H1 (cell line): Measurements from ENCODE around the gene OPCML.

Source experiments
- CBX5 ChIP-seq: fragments of 300-800, 300-1000 bp; sonication (generic); IDR thresholded peaks from 2 replicates; pipeline ENCODE4 v1.7.1; 2016; ENCODE audit warnings: antibody characterized with exemption, low read length, low read depth
- CHD1 ChIP-seq: IDR thresholded peaks from 2 replicates; pipeline ENCODE4 v1.6.1; 2012; ENCODE audit warnings: low read depth, low read length, improper control_type of control experiment
- EZH2 ChIP-seq: fragments of 200-600 bp; sonication (generic); IDR thresholded peaks from 2 replicates; pipeline ENCODE4 v1.7.1; 2012; ENCODE audit warnings: low read depth, mild to moderate bottlenecking, moderate library complexity, low read length, inconsistent platforms; ENCODE audit not compliant: severe bottlenecking
- HDAC2 ChIP-seq, 2 experiments: fragments of 300-600 bp in 1 of 2; sonication (generic) in 1 of 2; IDR thresholded peaks; 2 replicates each; pipeline ENCODE4 v1.6.1; 2011 to 2012; ENCODE audit warnings: low read depth in 2 of 2, low read length in 2 of 2, mild to moderate bottlenecking in 2 of 2, moderate library complexity in 2 of 2, borderline replicate concordance in 1 of 2, inconsistent platforms in 1 of 2
- MAFK ChIP-seq: IDR thresholded peaks from 2 replicates; pipeline ENCODE4 v1.6.1; 2012; ENCODE audit warnings: low read depth, mild to moderate bottlenecking, improper control_type of control experiment, low read length
- POLR2A ChIP-seq, 2 experiments: IDR thresholded peaks; 1 replicate in 1 of 2; 2 replicates in 1 of 2; pipeline ENCODE4 v1.6.1; 2011; ENCODE audit warnings: low read depth in 2 of 2, low read length in 2 of 2, mild to moderate bottlenecking in 2 of 2; ENCODE audit errors: control extremely low read depth in 1 of 2
- RAD21 ChIP-seq, 2 experiments: IDR thresholded peaks in 1 of 2; conservative IDR thresholded peaks in 1 of 2; 2 replicates each; pipeline ENCODE4 v1.6.1; 2011; ENCODE audit warnings: low read depth in 2 of 2, low read length in 2 of 2, improper control_type of control experiment in 1 of 2, inconsistent platforms in 1 of 2, mild to moderate bottlenecking in 1 of 2, moderate library complexity in 1 of 2
- SP2 ChIP-seq: IDR thresholded peaks from 2 replicates; pipeline ENCODE4 v1.6.1; 2012; ENCODE audit warnings: mild to moderate bottlenecking, low read length, inconsistent platforms
- TAF1 ChIP-seq: IDR thresholded peaks from 2 replicates; pipeline ENCODE4 v1.6.1; 2011; ENCODE audit warnings: mild to moderate bottlenecking, low read depth, low read length
- TF ChIP-seq, protein P1 (sequence below), 3 experiments: IDR thresholded peaks; 1 replicate in 2 of 3; 2 replicates in 1 of 3; pipeline versions ENCODE4 v1.5.1 to v1.6.1; 2011; ENCODE audit warnings: low read length in 3 of 3, mild to moderate bottlenecking in 3 of 3, inconsistent platforms in 2 of 3, low read depth in 1 of 3, moderate library complexity in 1 of 3; ENCODE audit not compliant: insufficient read depth in 1 of 3; ENCODE audit errors: control extremely low read depth in 1 of 3
- TF ChIP-seq, protein P2 (sequence below): IDR thresholded peaks from 2 replicates; pipeline ENCODE4 v1.6.1; 2012; ENCODE audit warnings: low read length, inconsistent platforms

DNA sequence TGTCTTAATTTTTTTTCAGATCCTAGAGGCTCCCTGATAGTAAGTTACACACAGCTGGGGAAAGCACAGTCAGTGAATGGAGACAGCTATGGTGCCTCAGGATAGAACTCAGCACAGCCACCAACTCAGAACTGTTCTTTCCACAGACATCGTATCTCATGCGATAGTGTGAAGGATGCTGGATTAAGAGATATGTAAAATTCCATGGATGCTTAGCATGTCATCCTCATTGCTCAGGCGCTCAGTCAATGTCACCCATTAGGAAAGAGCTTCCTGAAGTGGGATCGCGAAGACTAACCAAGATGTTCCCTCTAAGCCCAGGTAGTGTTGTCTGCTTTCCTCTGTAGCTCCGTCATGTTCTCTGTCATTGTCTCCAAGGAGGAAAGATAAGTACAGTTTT is 1000.4 kb downstream of the OPCML start:
- TF ChIP-seq, protein P1, sequence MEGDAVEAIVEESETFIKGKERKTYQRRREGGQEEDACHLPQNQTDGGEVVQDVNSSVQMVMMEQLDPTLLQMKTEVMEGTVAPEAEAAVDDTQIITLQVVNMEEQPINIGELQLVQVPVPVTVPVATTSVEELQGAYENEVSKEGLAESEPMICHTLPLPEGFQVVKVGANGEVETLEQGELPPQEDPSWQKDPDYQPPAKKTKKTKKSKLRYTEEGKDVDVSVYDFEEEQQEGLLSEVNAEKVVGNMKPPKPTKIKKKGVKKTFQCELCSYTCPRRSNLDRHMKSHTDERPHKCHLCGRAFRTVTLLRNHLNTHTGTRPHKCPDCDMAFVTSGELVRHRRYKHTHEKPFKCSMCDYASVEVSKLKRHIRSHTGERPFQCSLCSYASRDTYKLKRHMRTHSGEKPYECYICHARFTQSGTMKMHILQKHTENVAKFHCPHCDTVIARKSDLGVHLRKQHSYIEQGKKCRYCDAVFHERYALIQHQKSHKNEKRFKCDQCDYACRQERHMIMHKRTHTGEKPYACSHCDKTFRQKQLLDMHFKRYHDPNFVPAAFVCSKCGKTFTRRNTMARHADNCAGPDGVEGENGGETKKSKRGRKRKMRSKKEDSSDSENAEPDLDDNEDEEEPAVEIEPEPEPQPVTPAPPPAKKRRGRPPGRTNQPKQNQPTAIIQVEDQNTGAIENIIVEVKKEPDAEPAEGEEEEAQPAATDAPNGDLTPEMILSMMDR (IDR thresholded peaks at IDR 0.05; ENCODE audit: control extremely low read depth in 1 of 3, insufficient read depth in 1 of 3, low read depth in 1 of 3, low read length in 3 of 3), result no peak
- TF ChIP-seq SP2, result no peak
- no peak for TF ChIP-seq CBX5
- TF ChIP-seq, protein P2, sequence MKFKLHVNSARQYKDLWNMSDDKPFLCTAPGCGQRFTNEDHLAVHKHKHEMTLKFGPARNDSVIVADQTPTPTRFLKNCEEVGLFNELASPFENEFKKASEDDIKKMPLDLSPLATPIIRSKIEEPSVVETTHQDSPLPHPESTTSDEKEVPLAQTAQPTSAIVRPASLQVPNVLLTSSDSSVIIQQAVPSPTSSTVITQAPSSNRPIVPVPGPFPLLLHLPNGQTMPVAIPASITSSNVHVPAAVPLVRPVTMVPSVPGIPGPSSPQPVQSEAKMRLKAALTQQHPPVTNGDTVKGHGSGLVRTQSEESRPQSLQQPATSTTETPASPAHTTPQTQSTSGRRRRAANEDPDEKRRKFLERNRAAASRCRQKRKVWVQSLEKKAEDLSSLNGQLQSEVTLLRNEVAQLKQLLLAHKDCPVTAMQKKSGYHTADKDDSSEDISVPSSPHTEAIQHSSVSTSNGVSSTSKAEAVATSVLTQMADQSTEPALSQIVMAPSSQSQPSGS, result no peak
- TF ChIP-seq HDAC2 (IDR thresholded peaks at IDR 0.05; ENCODE audit: borderline replicate concordance in 1 of 2, low read depth in 2 of 2, low read length in 2 of 2), result no peak
- TF ChIP-seq EZH2, result no peak
- TF ChIP-seq MAFK, result no peak
- no peak for TF ChIP-seq POLR2A (IDR thresholded peaks at IDR 0.05; ENCODE audit: control extremely low read depth in 1 of 2, low read depth in 2 of 2, low read length in 2 of 2)
- no peak for TF ChIP-seq TAF1
- no peak for TF ChIP-seq CHD1
- TF ChIP-seq RAD21 (IDR thresholded peaks at IDR 0.05 in 1 of 2, conservative IDR thresholded peaks at IDR 0.05 in 1 of 2; ENCODE audit: low read depth in 2 of 2, low read length in 2 of 2), result no peak
